HG03060 (cell line): ENCODE data around the gene PSMD8.

Experiments
- ATAC-seq: cut with Tn5 transposase; IDR thresholded peaks from one replicate; pipeline ENCODE4 v1.9.1; 2021; ENCODE audit warnings: low read depth, moderate number of reproducible peaks; ENCODE audit not compliant: unreplicated experiment

Gene PSMD8

DNA sequence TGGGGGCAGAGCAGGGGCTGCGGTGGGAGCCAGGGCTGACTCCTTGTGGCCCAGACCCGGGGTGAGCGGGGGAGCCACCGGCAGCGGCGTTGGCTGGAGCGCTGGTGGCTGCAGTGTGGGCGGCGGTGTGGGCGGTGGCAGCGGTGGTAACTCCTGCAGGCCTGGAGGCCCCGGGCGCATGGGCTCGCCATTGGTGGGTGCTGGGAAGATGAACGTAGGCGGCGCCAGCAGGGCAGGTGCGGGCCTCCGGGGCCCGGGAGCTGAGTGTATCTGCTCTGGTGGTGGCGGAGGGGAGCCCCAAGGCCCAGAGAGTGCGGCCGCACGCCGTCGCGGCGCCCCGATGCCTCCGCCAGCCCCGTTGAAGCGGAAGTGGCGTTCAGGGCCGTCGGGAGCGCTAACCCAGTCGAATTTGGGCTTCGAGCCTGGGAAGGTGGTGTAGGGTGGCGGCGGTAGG is 11.5 kb downstream of the PSMD8 start:
- ATAC-seq: no peak

DNA sequence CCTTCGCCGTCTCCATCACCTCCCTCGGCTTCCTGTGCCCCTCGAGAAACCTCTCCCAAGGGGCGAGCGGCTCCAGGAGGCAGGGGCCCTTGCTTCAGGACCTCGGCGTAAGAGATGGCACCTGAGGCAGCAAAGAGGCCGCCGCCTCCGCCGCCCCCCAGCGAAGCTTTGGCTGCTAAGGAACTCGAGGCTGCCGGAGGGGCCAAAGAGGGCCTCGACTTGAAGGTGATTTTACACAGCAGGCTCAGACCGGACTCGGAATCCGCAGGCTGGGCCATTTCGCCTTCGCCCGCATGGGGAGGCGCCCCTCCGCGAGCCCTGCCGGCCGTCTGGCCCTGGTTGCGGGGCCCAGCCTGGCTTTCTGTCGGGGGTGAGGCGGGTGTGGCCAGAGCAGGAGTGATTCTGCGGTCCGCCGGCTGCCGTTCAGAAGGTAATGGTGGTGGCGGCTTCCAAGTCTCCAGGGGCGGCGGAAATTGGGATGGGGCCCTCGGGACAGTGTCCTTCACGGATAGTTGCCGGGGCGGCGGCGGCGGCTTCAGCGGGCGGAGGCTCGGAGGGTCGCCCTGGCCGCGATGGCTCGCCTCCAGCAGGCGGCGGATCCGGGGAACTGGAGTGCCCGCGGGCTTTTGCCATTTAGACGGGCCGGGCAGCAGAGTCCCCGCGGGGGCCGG is 12.1 kb downstream of the PSMD8 start:
- ATAC-seq: no peak

DNA sequence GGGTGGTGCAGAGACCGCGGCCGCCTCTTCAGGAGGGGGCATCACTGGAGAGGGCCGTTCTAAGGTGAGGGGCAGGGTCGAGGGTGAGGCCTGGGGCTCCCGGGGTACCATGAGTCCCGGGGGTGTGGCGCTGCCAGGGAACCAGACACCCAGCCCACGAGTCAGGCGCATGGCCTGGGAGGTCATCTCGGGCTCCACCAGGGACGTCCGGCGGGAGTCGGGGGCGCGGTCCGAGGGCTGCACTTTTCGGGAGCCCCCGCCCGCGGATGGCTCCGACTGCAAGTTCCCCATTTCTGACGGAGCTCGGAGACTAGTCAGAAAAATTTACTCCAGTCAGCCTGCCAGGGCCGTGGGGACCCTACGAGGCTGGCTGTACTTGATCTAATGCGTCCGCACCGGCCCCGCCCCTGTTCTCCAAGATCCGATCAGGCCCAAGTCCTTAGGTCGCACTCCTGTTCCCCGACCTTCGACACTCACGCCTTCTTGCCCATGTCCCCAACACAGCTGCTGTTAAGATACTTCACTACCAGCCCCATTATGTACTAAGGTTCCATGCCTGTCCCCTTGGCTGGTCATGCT is 12.7 kb downstream of the PSMD8 start:
- ATAC-seq: no peak

DNA sequence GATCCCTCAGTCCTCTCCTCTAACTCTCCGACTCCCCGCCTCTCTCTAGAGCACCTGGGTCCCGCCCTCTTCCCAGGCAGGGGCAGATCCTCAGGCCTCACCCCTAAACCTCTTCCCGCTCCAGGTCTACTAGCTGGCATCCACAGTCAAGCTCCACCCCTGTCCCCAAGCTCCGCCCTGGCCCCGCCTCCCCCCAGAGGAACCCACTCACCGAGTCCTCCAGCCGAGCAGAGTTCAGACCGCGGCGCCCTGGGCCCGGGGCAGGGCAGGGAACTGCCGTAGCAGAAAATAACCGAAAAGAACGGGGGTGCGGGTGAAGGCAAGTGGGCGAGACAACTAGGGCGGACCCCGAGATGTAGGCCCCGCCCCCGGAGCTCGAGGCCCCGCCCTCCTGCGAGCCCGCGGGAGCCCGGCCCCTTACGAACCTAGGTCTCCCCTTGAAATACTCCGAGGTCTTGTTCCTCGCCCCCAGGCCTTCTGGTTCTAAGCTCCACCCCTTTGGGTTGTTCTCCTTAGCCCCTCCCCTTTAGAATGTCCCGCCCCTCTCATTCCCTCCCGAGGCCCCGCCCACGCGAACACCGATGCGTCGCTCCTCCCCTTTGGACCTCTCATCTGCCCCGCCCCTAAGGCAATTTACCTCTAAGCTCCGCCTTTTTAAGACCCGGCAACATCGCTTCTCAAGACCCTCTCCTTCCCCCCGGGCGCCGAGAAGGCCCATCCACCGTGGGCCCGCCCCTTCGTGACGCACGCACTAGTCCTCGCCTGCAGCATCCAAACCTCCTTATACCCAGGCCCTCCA is 13.4 kb downstream of the PSMD8 start, which contains the start of gene GGN:
GGN (minus strand) TSS at position 485 of the 799 bp plus-strand sequence. CDS start 773 bp downstream, outside the sequence.
- no peak for ATAC-seq

DNA sequence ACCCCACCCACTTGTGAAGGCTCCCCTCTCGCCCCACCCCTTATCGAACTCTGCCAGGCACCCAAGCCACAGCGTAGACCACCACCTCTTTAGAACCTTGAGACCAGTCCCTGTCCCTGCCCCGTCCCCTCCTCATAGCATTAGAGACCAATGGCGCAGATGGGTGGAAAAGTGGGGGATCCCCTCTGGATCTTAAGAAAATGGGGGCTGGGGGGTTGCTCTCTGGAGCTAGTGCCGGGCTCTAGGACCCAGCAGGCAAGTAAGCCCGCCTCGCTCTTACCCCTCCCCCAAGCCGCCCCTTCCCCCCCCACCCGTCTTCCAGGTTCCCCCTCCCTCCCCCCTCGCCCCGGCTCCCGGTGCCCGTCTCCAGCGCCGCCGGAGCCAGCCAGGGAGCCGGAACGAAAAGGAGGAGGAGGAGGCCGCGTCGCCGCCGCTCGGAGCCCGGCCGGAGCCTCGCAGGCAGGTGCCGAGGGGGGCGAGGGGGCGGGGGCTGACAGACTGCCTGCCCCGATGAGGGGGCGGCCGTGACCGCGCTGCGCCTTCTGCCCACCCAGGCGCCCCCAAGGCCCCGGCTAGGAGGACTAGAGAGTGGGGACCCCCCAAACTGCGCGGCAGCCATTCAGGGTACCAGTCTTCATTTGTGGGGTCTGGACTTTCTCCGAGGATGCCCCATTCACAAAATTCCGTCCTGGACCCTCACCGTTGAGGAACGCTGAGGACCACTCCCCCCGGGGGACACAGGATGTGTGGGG is 14.2 kb downstream of the PSMD8 start, which contains the start of gene SPRED3:
SPRED3 (plus strand) TSS at position 349 of the 752 bp plus-strand sequence. CDS start 1,606 bp downstream, outside the sequence.
- no peak for ATAC-seq

DNA sequence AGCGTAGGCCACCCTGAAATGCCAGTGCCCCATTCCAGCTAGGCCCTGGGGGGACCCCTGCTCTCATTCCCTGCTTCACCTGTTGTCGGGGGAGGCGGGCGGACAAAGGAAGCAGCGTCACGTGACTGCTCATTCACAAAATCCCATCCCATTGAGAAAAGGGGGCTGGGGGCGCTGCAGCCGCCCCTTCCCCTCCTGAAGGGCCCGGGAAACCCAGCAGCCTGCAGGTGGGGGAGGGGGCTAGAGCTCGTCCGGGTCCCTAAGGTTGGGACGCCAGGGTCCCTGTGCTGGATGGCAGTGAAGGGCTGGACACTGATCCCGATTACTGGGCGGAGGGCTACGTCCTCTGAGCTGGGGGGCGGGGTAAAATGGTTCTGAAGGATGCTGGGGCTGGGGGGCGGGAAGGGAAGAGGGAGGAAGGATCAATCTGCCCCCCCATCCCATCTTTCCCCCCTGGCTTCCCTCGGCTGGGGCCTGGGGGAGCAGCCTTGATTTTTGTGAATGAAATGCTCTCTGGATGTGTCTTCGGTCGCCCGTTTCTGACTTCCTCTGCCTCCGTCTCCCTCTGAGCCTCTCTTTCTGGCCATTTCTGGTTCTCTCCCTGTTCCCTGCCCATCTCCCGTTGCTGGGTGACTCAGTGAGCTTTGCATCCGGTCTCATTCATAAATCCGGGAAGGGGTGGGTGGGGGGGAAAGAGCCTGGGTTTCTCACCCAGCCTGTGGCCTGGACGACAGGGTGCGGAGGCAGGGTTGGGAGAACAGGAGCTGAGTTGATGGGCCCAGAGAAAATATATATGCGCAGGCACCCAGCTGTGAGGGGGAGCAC is 14.9 kb downstream of the PSMD8 start:
- no peak for ATAC-seq

DNA sequence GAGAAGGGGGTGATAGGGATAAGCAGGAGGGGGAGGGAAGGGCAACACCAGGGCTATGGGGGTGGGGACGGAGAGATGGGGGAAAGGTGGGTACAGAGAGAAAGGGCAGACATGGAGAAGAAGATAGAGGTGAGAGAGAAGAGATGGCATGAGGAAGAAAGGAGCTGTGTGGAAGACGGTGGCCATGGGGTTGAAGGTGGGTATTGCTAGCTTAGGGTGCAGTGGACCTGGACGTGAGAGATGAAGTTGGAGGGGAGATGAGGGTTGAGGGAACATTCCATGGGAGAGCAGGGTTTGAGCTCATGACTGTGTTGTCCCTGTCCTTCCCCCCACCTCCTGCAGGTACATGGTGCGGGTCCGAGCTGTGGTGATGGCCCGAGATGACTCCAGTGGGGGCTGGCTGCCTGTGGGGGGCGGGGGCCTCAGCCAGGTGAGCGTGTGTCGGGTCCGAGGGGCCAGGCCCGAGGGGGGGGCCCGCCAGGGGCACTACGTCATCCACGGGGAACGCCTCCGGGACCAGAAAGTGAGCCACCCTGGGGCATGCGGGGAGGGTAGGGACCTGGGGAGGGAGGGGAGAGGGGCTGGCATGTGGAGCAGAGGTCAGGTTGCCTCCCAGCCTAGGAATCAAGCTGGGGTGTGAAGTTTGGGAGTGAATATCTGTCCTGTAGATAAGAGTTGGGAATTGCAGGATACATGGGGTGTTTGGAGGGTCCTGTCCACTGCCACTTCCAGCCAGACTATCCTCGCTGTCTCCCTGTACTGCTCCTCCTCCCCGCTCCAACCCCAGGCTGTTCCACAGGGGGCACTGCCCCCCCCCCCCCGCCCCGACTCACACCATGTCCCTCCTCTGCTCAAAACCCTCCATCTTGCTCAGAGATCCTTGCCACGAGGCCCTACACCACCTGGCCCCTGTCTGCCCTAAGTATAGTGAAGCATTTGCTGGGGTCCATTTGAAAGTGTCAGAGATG is 15.9 kb downstream of the PSMD8 start:
- no peak for ATAC-seq

DNA sequence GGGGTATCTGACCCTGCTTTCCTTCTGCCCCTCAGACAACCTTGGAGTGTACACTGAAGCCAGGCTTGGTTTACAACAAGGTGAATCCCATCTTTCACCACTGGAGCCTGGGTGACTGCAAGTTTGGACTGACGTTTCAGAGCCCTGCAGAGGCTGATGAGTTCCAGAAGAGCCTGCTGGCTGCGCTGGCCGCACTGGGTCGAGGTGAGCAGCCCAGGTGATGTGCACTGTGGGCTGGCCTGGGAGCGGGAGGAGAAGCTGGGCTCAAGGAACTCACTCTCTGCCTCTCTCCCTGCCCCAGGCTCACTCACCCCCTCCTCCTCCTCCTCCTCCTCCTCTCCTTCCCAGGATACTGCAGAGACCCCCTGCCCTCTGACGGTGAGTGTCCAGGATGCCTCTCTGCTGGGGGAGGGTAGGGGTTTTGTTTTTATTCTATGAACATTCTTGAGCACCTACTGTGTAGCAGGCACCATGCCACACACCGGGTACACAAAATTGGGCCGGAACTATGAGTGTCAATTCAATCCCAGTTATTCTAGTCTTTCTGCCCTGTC is 17.6 kb downstream of the PSMD8 start:
- no peak for ATAC-seq

DNA sequence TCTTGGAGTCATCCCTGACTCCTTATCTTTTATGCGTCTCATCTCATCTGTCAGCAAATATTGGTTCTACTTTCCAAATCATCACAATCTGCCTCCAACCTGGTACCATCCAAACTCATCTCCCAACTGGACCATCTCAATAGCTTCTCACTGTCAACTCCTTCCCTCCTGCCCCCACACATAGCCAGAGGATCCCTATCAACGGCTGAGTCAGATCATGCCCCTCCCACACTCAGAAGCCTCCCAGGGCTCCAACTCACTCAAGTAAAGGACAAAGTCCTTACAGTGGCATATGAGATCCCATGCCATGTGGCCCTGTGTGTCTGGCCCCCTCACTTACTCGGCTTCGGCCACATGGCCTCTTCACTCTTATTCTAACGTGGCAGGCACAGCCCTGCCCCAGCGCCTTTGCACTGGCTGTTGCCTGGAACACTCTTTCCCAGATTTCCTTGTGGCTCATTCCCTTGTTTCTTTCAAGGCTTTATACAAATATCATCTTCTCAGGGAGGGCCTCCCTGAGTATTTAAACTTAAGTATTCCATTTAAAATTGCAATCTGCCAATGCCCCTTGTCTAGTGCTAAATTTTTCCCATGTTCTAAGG is 18.4 kb downstream of the PSMD8 start:
- ATAC-seq: no peak

DNA sequence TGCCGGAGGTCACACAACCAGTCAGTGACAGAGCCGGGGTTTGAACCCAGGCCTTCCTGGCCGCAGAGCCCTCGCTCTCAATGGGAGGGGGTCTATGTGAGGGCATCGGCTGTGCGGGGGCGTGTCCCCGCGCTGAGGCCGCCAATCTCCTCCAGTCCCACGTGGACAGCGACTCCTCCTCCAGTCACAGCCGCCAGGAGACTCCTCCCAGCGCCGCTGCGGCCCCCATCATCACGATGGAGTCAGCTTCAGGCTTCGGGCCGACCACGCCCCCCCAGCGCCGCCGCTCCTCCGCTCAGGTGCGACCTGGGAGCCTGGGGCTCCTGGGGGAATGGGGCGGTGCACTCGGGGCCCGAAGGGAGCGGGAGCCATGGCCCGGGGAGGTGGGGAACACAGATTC is 20.1 kb downstream of the PSMD8 start:
- no peak for ATAC-seq

DNA sequence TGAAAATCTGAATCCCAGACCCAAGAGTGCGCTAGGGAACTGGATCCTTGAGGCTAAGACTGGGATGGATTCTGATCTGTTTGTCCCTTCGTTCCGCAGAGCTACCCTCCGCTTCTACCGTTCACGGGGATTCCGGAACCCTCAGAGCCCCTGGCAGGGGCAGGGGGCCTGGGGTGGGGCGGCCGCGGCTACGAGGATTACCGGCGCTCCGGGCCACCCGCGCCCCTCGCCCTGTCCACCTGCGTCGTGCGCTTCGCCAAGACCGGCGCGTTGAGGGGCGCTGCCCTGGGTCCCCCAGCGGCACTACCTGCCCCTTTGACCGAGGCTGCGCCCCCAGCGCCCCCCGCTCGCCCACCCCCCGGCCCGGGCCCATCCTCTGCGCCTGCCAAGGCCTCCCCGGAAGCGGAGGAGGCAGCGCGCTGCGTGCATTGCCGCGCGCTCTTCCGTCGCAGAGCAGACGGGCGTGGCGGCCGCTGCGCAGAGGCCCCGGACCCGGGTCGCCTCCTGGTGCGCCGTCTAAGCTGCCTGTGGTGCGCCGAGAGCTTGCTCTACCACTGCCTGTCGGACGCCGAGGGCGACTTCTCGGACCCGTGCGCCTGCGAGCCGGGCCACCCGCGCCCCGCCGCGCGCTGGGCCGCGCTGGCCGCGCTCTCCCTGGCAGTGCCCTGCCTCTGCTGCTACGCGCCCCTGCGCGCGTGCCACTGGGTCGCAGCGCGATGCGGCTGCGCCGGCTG is 21.2 kb downstream of the PSMD8 start:
- ATAC-seq: no peak

DNA sequence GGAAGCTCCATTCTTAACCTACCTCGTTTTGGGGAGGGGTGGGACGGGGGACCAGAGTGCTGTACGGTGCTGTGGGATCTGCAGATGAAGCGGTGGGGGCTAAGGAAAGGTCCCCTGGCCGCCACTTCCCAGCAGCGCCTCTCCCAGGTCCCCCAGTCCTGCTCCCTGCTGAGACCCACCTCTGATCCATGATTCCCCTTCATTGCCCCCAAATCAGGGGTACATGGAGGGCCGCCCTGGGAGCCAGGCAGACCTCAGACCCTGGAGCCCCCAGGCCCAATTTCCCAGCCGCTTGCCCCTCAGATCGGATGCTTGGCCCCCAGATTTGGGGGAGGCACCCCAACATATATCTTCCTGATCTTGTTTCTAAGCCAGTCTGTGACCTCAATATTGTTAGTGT is 24.7 kb downstream of the PSMD8 start:
- ATAC-seq: no peak

DNA sequence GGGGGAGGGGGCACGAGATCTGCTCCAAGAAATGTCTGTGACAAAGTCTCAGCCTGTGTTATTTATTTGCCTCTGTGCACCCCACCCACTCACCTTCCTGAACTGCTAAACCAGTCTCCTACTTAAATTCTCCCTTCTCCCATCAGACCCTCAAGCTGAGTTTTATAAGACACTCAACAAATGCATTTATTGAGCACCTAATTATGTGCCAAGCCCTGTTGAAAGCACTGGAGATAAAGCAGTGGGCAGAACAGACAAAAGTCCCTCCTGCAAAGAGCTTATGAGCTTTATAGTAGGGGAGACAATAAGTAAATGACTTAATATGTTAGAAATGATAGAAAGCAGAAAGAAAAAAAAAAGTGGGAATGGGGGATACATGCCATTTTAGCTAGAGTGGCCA is 25.2 kb downstream of the PSMD8 start:
- ATAC-seq: no peak

DNA sequence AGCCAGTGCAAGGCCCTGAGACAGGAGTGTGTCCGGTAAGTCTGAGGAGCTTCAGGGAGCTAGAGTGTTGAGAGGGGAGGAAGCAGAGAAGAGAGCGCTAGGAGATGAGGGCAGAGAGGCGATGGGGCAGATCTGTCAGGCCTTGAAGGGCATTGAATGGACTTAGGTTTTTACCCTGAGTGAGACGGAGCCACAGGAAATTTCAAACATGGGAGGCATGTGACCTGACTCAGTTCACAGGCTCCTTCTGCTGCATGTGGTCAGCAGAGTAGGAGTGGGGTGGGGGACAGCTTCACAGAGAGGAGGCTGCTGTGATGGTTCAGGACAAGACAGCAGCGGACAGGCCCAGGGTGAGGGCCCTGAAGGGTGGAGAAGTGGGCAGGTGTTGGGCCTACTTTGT is 26.0 kb downstream of the PSMD8 start:
- ATAC-seq: no peak

DNA sequence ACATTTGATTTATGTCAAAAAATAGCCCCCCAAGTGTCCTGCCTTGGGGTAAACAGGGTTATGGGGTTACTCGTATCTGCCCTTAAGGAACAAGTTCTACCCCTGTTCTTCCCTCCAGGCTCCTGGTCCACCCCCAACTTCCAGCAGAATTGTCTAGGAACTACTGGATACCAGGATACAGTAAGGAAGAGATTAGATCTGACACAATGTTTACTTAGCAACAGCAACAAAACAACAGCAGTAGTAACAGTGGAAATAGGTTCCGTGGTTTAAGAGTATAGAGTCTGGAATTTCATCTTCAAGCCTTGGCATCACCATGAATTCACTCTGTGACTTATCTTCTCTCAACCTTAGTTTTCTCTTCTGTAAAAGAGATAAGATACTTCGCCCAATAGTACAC is 26.8 kb downstream of the PSMD8 start:
- no peak for ATAC-seq

DNA sequence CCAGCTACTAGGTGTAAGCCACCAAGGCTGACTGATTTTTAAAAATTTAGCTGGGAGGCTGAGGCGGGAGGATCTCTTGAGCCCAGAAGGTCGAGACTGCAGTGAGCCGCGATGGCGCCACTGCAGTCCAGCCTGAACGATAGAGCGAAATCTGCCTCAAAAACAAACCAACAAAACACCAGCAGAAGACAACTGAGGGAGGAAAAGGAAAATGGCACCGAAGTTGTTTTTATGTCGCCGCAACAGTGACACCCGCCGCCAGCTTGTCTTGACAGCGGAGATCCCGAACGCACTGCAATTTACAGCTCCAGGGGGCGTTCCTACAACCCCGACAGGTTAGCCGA is 28.2 kb downstream of the PSMD8 start:
- ATAC-seq: no peak

DNA sequence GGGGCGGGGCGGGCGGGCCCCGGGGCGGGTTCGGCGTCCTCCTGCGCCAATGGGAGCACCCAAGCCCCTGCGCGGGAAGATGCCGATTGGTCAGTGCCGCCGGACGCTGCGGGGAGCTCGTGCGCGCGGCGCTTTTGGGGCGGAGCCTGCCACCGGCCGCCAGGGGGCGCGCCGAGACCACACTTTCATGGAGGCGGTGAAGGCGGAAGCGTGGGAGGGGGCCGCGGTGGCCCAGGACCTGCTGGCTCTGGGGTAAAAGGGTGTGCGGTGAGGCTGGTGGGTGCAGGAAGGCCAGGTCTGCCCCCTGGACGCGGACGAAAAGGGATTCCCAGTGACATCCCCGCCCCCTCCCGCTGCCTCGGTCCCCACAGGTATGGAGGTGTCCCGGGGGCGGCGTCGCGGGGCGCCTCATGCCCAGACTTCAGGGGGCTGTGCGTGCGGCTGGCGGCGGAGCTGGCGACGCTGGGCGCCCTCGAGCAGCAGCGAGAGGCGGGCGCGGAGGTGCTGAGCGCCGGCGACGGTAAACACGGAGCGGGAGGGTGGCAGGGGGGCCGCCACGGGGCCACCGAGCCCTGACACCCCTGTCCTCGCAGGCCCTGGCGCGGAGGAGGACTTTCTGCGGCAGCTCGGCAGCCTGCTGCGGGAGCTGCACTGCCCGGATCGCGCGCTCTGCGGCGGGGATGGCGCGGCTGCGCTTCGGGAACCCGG is 28.8 kb downstream of the PSMD8 start, which contains the start of gene FAM98C:
FAM98C (plus strand) TSS at position 127 of the 708 bp plus-strand sequence; CDS start at position 188, 61 bp downstream.
- ATAC-seq: peak; percentile 68
